HEK293 (cell line): ENCODE results near the gene PRPF38B.

ENCODE experiments used
- CTCF ChIA-PET: fragments of 350-600 bp; formaldehyde crosslinking; extraction: SDS; loops from one replicate; lab custom pipeline; 2021; ENCODE audit warnings: antibody characterized with exemption; lab: Yijun Ruan, JAX
- POLR2A ChIA-PET: fragments of 300-600 bp; formaldehyde crosslinking; extraction: SDS; loops from one replicate; lab custom pipeline; 2020; ENCODE audit warnings: antibody characterized with exemption, inconsistent platforms; lab: Yijun Ruan, JAX
- H3K27ac ChIP-seq: fragments of 200-500 bp; sonication (Bioruptor generic); 2 replicates; pipeline ENCODE4 v1.5.1; 2014; ENCODE audit warnings: low read depth, low read length, control low read depth, inconsistent platforms; ENCODE audit errors: extremely low read depth
- H3K36me3 ChIP-seq, 2 experiments: fragments of 200-500 bp in 1 of 2; sonication (Bioruptor generic) in 1 of 2; 1 replicate in 1 of 2; 2 replicates in 1 of 2; pipeline ENCODE4 v1.5.1; 2014 to 2017; ENCODE audit warnings: inconsistent platforms in 2 of 2, low read length in 2 of 2; ENCODE audit not compliant: control insufficient read depth in 2 of 2, insufficient read depth in 1 of 2
- H3K4me1 ChIP-seq: fragments of 200-500 bp; sonication (Bioruptor generic); 2 replicates; pipeline ENCODE4 v1.5.1; 2014; ENCODE audit warnings: mild to moderate bottlenecking, low read length, inconsistent platforms; ENCODE audit not compliant: control insufficient read depth, insufficient read depth
- H3K4me3 ChIP-seq: 2 replicates; pipeline ENCODE4 v1.5.1; 2011; ENCODE audit warnings: low read depth, mild to moderate bottlenecking, control low read depth, low read length, moderate library complexity
- H3K9me3 ChIP-seq: fragments of 200-500 bp; sonication (Bioruptor generic); 2 replicates; pipeline ENCODE4 v1.5.1; 2014; ENCODE audit warnings: low read depth, low read length, inconsistent platforms; ENCODE audit not compliant: control insufficient read depth, insufficient read depth
- GLI4 ChIP-seq: fragments of 450-650 bp; formaldehyde crosslinking; IDR thresholded peaks from 2 replicates; pipeline ENCODE4 v1.5.1; 2016; ENCODE audit warnings: missing biosample characterization, missing genetic modification characterization
- GLIS2 ChIP-seq: fragments of 450-650 bp; formaldehyde crosslinking; IDR thresholded peaks from 2 replicates; pipeline ENCODE4 v1.5.1; 2016; ENCODE audit warnings: missing biosample characterization, missing genetic modification characterization
- HOXC10 ChIP-seq: sonication (generic); formaldehyde crosslinking; IDR thresholded peaks from 2 replicates; pipeline ENCODE4 v1.8.1; 2023; ENCODE audit warnings: mild to moderate bottlenecking, missing genetic modification reagents
- KLF16 ChIP-seq: fragments of 450-650 bp; formaldehyde crosslinking; IDR thresholded peaks from 2 replicates; pipeline ENCODE4 v1.5.1; 2017; ENCODE audit warnings: missing biosample characterization, missing genetic modification characterization
- SP7 ChIP-seq: fragments of 450-650 bp; formaldehyde crosslinking; IDR thresholded peaks from 2 replicates; pipeline ENCODE4 v1.5.1; 2016; ENCODE audit warnings: missing biosample characterization, missing genetic modification characterization
- ZIC2 ChIP-seq: fragments of 450-650 bp; formaldehyde crosslinking; IDR thresholded peaks from 2 replicates; pipeline ENCODE4 v1.5.1; 2016; ENCODE audit warnings: missing biosample characterization, missing genetic modification characterization
- ZNF121 ChIP-seq: fragments of 450-650 bp; formaldehyde crosslinking; IDR thresholded peaks from 2 replicates; pipeline ENCODE4 v1.5.1; 2016; ENCODE audit warnings: missing biosample characterization, missing genetic modification characterization
- ZNF239 ChIP-seq: fragments of 450-650 bp; formaldehyde crosslinking; IDR thresholded peaks from 2 replicates; pipeline ENCODE4 v1.5.1; 2016; ENCODE audit warnings: missing biosample characterization, missing genetic modification characterization
- ZNF302 ChIP-seq: fragments of 450-650 bp; formaldehyde crosslinking; IDR thresholded peaks from 2 replicates; pipeline ENCODE4 v1.5.1; 2016; ENCODE audit warnings: missing biosample characterization, missing genetic modification characterization, low read depth
- ZNF341 ChIP-seq: fragments of 450-650 bp; formaldehyde crosslinking; IDR thresholded peaks from 2 replicates; pipeline ENCODE4; 2016; ENCODE audit warnings: low read depth, missing biosample characterization, missing genetic modification characterization
- ZNF404 ChIP-seq: fragments of 450-650 bp; formaldehyde crosslinking; IDR thresholded peaks from 2 replicates; pipeline ENCODE4 v1.5.1; 2017; ENCODE audit warnings: missing biosample characterization, missing genetic modification characterization
- ZNF473 ChIP-seq: fragments of 450-650 bp; formaldehyde crosslinking; IDR thresholded peaks from 2 replicates; pipeline ENCODE4 v1.5.1; 2017; ENCODE audit warnings: missing biosample characterization, missing genetic modification characterization
- ZNF529 ChIP-seq: fragments of 450-650 bp; formaldehyde crosslinking; IDR thresholded peaks from 2 replicates; pipeline ENCODE4 v1.5.1; 2017; ENCODE audit warnings: missing genetic modification characterization, missing biosample characterization; ENCODE audit not compliant: insufficient replicate concordance
- ZNF544 ChIP-seq: fragments of 450-650 bp; formaldehyde crosslinking; IDR thresholded peaks from 2 replicates; pipeline ENCODE4 v1.5.0; 2017; ENCODE audit warnings: missing biosample characterization, missing genetic modification characterization
- ZNF654 ChIP-seq: fragments of 450-650 bp; formaldehyde crosslinking; IDR thresholded peaks from 2 replicates; pipeline ENCODE4 v1.5.1; 2016; ENCODE audit warnings: low read depth, missing biosample characterization, missing genetic modification characterization
- ZNF677 ChIP-seq: fragments of 450-650 bp; IDR thresholded peaks from 2 replicates; pipeline ENCODE4 v1.5.0; 2018; ENCODE audit warnings: missing biosample characterization, mild to moderate bottlenecking, missing genetic modification characterization, moderate library complexity
- ZNF76 ChIP-seq: fragments of 450-650 bp; formaldehyde crosslinking; IDR thresholded peaks from 2 replicates; pipeline ENCODE4; 2016; ENCODE audit warnings: low read depth, missing biosample characterization, missing genetic modification characterization, borderline replicate concordance
- ZNF830 ChIP-seq: fragments of 450-650 bp; IDR thresholded peaks from 2 replicates; pipeline ENCODE4 v1.5.0; 2018; ENCODE audit warnings: missing biosample characterization, missing genetic modification characterization, low read depth, mild to moderate bottlenecking, moderate library complexity
- ZXDB ChIP-seq: fragments of 450-650 bp; formaldehyde crosslinking; IDR thresholded peaks from 2 replicates; pipeline ENCODE4 v1.5.1; 2016; ENCODE audit warnings: missing biosample characterization, missing genetic modification characterization
- TF ChIP-seq, protein P1 (sequence below): fragments of 450-650 bp; formaldehyde crosslinking; IDR thresholded peaks from 2 replicates; pipeline ENCODE4 v1.5.1; 2016; ENCODE audit warnings: missing biosample characterization, missing genetic modification characterization, low read depth
- TF ChIP-seq, protein P2 (sequence below): fragments of 450-650 bp; formaldehyde crosslinking; IDR thresholded peaks from 2 replicates; pipeline ENCODE4 v1.5.1; 2016; ENCODE audit warnings: missing biosample characterization, missing genetic modification characterization, borderline replicate concordance
- TF ChIP-seq, protein P3 (sequence below): fragments of 450-650 bp; formaldehyde crosslinking; optimal IDR thresholded peaks from 2 replicates; pipeline ENCODE3; 2016; ENCODE audit warnings: missing biosample characterization, mild to moderate bottlenecking, missing genetic modification characterization

PRPF38B gene

DNA sequence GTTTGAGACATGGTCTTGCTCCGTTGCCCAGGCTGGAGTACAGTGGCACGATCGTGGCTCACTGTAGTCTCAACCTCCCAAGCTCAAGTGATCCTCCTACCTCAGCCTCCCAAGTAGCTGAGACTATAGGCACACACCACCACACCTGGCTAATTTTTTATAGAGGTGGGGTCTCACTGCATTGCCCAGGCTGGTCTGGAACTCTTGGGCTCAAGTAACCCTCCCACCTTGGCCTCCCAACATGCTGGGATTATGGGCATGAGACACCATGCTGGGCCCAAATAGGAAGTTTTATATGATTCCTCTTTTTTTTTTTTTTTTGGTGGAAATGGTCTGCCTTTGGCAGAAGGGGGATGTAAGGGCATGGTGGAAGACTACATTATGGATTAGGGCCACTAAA, 14.5 kb downstream of the PRPF38B start:
- ChIA-PET CTCF (interaction anchor here (0.7 to 1.0 kb wide), 2 partner anchors 12 to 22 kb away, joined by 3 read pairs; no protein-coding TSS in a partner anchor), POLR2A (no interaction called here)
- no peaks in the 10 kb centered on the region for H3K4me1 ChIP-seq

DNA sequence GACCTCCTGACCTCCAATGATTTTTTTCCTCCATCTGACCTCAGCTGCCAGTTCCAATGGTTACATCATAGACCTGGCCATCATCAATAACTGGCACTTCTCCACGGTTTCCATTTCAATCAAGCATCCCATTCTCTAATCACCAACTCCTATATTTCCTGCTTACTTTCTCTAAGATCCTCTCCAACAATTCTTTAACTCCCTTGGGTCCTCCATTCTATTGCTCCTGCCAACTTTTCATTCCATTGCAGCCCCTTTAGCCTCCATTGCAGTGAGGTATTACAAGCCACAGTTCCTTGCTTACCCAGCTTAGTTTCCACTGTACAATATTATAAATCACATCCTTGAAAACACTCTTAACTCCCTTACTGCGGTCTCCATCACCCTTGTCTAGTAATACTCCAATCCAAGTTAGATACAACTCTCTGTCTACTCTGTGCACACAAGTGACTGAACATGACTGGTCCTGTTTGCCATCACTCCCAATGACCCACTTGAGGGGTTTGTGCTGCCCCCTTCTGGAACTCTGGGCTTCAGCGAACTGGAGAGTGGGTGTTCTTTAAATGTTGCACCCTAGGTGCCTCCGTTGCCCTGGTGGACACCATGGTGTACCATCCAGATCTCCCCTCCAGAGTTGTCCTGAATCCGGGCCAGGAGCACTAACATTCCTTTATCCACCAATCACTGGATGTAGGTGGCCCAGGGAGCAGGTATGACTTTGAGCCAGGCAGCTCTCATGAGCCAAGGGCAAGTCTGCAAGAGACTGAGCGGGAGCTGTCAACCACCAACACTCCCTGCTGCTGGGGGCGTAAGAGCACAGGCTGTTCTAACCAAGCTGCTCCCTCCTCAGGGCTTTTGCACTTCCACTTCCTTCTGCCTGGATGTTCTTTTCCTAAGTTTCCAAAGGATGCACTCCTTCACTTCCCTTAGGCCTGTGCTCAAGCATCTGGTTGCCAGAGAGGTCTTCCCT, 16.9 kb downstream of the PRPF38B start:
- Histone ChIP-seq H3K36me3 (no peaks in the 10 kb centered on the region), H3K27ac (no peak overlapping the region), H3K4me3 (no peak overlapping the region), H3K9me3 (no peaks in the 10 kb centered on the region), H3K4me1 (no peaks in the 10 kb centered on the region)
- POLR2A ChIA-PET: interaction anchor here (0.6 kb wide), 1 partner anchor 22 kb away, joined by 3 read pairs; no protein-coding TSS in a partner anchor
- TF ChIP-seq ZNF341 (tag by site-specific recombination) (peak; percentile 43; the same call in 1 of the 2 replicates), ZIC2 (no peak), ZNF654 (0 out of 2 replicates have a peak, but pooled peaks have one; percentile 9)
- TF ChIP-seq, protein P1, sequence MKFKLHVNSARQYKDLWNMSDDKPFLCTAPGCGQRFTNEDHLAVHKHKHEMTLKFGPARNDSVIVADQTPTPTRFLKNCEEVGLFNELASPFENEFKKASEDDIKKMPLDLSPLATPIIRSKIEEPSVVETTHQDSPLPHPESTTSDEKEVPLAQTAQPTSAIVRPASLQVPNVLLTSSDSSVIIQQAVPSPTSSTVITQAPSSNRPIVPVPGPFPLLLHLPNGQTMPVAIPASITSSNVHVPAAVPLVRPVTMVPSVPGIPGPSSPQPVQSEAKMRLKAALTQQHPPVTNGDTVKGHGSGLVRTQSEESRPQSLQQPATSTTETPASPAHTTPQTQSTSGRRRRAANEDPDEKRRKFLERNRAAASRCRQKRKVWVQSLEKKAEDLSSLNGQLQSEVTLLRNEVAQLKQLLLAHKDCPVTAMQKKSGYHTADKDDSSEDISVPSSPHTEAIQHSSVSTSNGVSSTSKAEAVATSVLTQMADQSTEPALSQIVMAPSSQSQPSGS (tag by site-specific recombination): 0 out of 2 replicates have a peak, but pooled peaks have one; percentile 15
- CTCF ChIA-PET: interaction anchor here (0.6 to 1.3 kb wide), 8 partner anchors 11 to 540 kb away, joined by 3 to 4 read pairs (median 3); no protein-coding TSS in a partner anchor

More for the DNA sequence above, 14.5 kb downstream of the PRPF38B start:
- no peak overlapping the region for H3K4me3 ChIP-seq
- no peaks in the 10 kb centered on the region for H3K9me3 ChIP-seq
- peaks cover 6 to 7% of the 10 kb centered on the region in 2 experiments for H3K36me3 ChIP-seq
- no peak overlapping the region for H3K27ac ChIP-seq
- TF ChIP-seq SP7: no peak
- TF ChIP-seq ZNF121: peak; percentile 72

- Histone ChIP-seq H3K4me3 (no peak within 1 kb of the TSS), H3K9me3 (no peaks in the 10 kb centered on the region), H3K27ac (no peak within 1 kb of the TSS), H3K36me3 (no peaks in the 10 kb centered on the region)
- CTCF ChIA-PET: interaction anchor here (0.7 kb wide), 1 partner anchor 329 kb away, joined by 3 read pairs; the partner anchor contains the start of gene WDR47
- TF ChIP-seq ZNF76 (tag by site-specific recombination) (no peak), ZNF404 (tag by site-specific recombination) (no peak), ZNF529 (tag by site-specific recombination) (no peak), HOXC10 (no peak), GLIS2 (tag by site-specific recombination) (no peak), ZNF302 (tag by site-specific recombination) (no peak), ZNF544 (tag by site-specific recombination) (no peak), ZNF473 (tag by site-specific recombination) (no peak), ZXDB (no peak), ZNF677 (no peak), KLF16 (tag by site-specific recombination) (no peak), GLI4 (tag by site-specific recombination) (no peak), ZNF830 (tag by site-specific recombination) (no peak), ZNF239 (no peak)
- TF ChIP-seq, protein P2, sequence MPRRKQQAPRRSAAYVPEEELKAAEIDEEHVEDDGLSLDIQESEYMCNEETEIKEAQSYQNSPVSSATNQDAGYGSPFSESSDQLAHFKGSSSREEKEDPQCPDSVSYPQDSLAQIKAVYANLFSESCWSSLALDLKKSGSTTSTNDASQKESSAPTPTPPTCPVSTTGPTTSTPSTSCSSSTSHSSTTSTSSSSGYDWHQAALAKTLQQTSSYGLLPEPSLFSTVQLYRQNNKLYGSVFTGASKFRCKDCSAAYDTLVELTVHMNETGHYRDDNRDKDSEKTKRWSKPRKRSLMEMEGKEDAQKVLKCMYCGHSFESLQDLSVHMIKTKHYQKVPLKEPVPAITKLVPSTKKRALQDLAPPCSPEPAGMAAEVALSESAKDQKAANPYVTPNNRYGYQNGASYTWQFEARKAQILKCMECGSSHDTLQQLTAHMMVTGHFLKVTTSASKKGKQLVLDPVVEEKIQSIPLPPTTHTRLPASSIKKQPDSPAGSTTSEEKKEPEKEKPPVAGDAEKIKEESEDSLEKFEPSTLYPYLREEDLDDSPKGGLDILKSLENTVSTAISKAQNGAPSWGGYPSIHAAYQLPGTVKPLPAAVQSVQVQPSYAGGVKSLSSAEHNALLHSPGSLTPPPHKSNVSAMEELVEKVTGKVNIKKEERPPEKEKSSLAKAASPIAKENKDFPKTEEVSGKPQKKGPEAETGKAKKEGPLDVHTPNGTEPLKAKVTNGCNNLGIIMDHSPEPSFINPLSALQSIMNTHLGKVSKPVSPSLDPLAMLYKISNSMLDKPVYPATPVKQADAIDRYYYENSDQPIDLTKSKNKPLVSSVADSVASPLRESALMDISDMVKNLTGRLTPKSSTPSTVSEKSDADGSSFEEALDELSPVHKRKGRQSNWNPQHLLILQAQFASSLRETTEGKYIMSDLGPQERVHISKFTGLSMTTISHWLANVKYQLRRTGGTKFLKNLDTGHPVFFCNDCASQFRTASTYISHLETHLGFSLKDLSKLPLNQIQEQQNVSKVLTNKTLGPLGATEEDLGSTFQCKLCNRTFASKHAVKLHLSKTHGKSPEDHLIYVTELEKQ (tag by site-specific recombination): no peak
- TF ChIP-seq, protein P1 (tag by site-specific recombination): no peak
- TF ChIP-seq, protein P3, sequence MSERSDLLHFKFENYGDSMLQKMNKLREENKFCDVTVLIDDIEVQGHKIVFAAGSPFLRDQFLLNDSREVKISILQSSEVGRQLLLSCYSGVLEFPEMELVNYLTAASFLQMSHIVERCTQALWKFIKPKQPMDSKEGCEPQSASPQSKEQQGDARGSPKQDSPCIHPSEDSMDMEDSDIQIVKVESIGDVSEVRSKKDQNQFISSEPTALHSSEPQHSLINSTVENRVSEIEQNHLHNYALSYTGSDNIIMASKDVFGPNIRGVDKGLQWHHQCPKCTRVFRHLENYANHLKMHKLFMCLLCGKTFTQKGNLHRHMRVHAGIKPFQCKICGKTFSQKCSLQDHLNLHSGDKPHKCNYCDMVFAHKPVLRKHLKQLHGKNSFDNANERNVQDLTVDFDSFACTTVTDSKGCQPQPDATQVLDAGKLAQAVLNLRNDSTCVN (tag by site-specific recombination): no peak
- TF ChIP-seq, all 188 proteins: peak for 0
- H3K4me1 ChIP-seq: no peaks in the 10 kb centered on the region
- POLR2A ChIA-PET: interaction anchor here (1.6 kb wide), 1 partner anchor 21 kb away, joined by 4 read pairs; the partner anchor contains the start of gene PRPF38B
These were observed 20.6 kb downstream of the PRPF38B start, which contains the start of gene FNDC7 for GRCh38 chr1:108712606-108713150. TSS of gene FNDC7 (plus strand) at chr1:108712908. CDS start at chr1:108712934, 26 bp downstream.
